HG03045 (cell line): ENCODE measurements around the gene RABEPK.
A peak's percentile ranks its signal among the peaks of the same experiment; 100 is the strongest.
"Not testable (repeated sequence)": the region's sequence is repeated elsewhere in the genome, so short reads cannot be mapped to it uniquely, and the experiment has no call there.

Experiments used
- ATAC-seq: cut with Tn5 transposase; IDR thresholded peaks from one replicate; pipeline ENCODE4 v1.9.1; 2021; ENCODE audit warnings: mild to moderate bottlenecking, moderate library complexity; ENCODE audit not compliant: unreplicated experiment

RABEPK gene

DNA sequence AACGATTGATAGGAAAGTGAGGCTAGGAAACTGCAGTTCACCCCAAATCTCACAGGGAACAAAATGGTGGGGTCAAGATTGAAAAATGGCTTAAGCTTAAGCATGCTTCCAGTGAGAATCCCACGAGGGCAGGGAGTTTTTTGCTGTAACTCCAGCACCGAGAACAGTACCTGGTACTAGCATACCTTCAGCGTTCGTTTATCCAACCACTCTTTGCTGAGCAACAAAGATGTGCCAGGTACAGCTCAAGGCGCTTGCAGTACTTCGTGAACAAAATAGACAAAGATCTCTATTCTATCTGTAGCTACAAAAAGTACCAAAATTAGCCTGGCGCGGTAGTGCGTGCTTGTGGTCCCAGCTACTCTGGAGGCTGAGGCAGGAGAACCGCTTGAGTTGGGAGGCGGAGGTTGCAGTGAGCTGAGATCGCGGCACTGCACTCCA is 10.0 kb upstream of the RABEPK start:
- no peak for ATAC-seq

- ATAC-seq, result not testable (repeated sequence)
These were observed 5.9 kb upstream of the RABEPK start for GRCh38 chr9:125194466-125194865.

GRCh38 chr9:125195591-125195990 is 4.8 kb upstream of the RABEPK start:
- not testable (repeated sequence) for ATAC-seq

- ATAC-seq, result no peak
These were observed 2.7 kb downstream of the RABEPK start for GRCh38 chr9:125202846-125203618.

- no peak for ATAC-seq
These were observed 4.1 kb downstream of the RABEPK start for GRCh38 chr9:125204477-125204876.

- ATAC-seq, result no peak
These were observed 13.8 kb downstream of the RABEPK start for GRCh38 chr9:125214186-125214585.

DNA sequence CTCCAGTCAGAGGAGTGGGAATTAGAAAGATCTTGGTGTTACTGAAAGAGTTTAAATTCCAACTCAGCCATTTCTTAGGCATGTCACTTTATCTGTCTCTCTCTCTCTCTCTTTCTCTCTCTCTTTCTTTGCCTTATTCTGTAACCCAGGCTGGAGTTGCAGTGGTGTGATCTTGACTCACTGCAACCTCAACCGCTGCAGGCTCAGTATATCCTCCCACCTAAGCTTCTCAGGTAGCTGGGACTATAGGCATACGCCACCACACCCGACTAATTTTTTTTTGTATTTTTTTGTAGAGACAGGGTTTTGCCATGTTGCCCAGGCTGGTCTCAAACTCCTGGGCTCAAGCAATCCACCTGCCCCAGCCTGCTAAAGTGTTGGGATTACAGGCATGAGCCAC is 18.3 kb downstream of the RABEPK start:
- no peak for ATAC-seq

- not testable (repeated sequence) for ATAC-seq
These were observed 24.5 kb downstream of the RABEPK start for GRCh38 chr9:125224858-125225257.

GRCh38 chr9:125227761-125228160 is 27.4 kb downstream of the RABEPK start:
- ATAC-seq, result no peak

DNA sequence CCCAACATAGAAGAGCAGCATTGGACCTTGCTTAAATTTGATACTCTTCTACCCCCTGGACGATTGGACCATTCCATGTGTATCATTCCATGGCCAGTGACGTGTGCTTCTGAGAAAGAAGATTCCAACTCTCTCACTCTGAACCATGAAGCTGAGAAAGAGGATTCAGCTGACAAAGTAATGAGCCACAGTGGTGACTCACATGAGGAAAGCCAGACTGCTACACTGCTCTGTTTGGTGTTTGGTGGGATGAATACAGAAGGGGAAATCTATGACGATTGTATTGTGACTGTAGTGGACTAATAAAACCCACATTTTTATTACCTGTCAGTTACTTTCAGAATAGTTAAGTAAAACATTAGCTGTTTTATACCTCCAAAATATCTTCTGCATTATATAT is 33.3 kb downstream of the RABEPK start:
- ATAC-seq, result no peak

DNA sequence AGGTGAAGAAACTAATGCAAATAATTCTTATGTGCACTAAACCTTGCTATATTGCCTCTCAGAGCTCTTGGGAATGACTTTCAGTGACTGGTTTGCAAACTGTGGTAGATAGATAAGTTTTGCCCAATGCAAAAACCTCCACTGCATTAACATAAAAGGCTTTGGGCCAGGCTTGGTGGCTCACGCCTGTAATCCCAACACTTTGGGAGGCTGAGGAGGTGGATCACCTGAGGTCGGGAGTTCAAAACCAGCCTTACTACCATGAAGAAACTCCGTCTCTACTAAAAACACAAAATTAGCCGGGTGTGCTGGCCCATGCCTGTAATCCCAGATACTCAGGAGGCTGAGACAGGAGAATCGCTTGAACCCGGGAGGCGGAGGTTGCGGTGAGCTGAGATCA is 33.8 kb downstream of the RABEPK start:
- ATAC-seq, result not testable (repeated sequence)

DNA sequence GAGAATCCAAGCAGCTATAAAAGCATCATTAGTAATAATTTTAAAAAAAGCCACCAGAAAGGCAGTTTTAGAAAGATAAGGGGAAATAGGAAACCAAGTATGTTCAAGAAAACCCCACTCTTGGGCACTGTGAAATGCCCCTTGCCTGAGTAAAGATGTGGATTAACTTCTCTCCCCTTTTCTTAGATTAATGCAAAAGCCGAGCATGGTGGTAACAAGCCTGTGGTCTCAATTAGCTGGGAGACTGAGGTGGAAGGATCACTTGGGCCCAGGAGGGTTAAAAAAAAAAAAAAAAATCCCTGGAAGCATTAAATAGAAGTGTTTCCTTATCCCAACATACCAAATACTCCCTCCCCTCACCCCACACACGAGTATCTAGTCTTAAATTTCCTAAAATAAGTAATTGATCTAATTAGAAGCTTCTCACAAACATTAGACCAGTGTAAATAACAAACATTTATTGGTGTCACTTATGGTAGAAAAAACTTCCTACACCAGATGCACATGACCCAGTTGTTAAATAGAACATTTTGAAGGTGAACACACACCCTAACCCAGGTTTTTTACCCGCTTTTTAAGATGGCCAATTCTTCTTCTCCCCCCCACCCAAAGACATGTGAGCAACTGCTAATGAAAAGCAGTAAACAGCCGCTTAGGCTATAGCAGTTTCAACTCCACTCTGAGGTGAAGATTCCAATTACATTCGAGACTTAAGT is 35.6 kb downstream of the RABEPK start:
- ATAC-seq, result no peak

DNA sequence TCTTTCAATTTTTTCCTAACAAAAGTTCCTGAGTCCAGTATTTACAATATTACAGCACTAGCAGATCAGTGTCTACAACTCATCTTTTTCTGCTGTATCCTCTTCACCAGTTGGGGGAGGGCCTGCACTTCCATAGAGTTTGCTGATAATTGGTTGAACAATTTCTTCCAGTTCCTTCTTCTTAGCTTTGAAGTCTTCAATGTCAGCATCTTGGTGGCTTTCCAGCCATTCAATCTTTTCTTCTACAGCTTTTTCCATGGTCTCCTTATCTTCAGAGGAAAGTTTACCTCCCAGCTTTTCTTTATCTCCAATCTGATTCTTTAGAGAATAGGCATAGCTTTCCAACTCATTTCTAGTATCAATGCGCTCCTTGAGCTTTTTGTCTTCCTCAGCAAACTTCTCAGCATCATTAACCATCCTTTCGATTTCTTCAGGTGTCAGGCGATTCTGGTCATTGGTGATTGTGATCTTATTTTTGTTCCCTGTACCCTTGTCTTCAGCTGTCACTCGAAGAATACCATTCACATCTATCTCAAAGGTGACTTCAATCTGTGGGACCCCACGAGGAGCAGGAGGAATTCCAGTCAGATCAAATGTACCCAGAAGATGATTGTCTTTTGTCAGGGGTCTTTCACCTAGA is 36.3 kb downstream of the RABEPK start:
- not testable (repeated sequence) for ATAC-seq

GRCh38 chr9:125238127-125238914 is 38.0 kb downstream of the RABEPK start:
- no peak for ATAC-seq

GRCh38 chr9:125238915-125239446 is 38.6 kb downstream of the RABEPK start:
- no peak for ATAC-seq

- ATAC-seq, result no peak
These were observed 39.6 kb downstream of the RABEPK start for GRCh38 chr9:125239631-125240597.

- ATAC-seq, result peak; percentile 19
These were observed 40.3 kb downstream of the RABEPK start for GRCh38 chr9:125240649-125240999.

GRCh38 chr9:125241000-125241862 is 40.9 kb downstream of the RABEPK start, which contains the start of gene HSPA5:
Gene HSPA5 (minus strand): TSS chr9:125241343. CDS start chr9:125241126, 217 bp downstream.
- ATAC-seq, result peak; percentile 88
